ENCODE measurements around the gene FAM135A.

DNA sequence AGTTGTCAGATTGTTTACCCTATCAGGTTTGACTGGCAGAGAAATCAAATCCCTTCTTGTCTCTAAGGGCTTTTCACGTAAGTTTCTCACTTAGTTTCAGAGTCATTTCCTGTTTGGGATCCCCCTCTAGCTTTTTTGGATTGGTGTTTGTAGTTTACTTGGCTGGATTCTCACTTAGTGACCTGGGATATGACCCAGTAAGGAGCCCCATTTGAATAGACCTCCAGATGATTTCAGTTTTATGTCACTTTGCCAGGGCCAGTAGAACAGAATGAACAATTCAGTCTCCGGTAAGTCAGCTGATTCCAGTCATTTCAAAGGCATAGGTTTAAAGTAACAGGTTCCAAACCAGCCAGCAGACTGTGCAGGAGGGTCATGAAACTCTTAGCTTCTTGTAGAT, 8.2 kb downstream of the FAM135A start:
- TF ChIP-seq POLR2A (IDR thresholded peaks at IDR 0.05): no peak
- TF ChIP-seq, protein P1, sequence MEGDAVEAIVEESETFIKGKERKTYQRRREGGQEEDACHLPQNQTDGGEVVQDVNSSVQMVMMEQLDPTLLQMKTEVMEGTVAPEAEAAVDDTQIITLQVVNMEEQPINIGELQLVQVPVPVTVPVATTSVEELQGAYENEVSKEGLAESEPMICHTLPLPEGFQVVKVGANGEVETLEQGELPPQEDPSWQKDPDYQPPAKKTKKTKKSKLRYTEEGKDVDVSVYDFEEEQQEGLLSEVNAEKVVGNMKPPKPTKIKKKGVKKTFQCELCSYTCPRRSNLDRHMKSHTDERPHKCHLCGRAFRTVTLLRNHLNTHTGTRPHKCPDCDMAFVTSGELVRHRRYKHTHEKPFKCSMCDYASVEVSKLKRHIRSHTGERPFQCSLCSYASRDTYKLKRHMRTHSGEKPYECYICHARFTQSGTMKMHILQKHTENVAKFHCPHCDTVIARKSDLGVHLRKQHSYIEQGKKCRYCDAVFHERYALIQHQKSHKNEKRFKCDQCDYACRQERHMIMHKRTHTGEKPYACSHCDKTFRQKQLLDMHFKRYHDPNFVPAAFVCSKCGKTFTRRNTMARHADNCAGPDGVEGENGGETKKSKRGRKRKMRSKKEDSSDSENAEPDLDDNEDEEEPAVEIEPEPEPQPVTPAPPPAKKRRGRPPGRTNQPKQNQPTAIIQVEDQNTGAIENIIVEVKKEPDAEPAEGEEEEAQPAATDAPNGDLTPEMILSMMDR (IDR thresholded peaks at IDR 0.05): no peak

Data from Peyer's patch (tissue), 4 donors.